Neural progenitor cell (in vitro differentiated cells): Measurements from ENCODE around the gene TKFC. TPM values are rescaled to one million over a fixed set of nuclear protein-coding genes. Genes with fewer than 3 reads are reported as not detected.
"Not testable (repeated sequence)": the region's sequence is repeated elsewhere in the genome, so short reads cannot be mapped to it uniquely, and the experiment has no call there.

Source experiments
- DNase-seq: peaks from one replicate; pipeline ENCODE4 v3.0.0-alpha.2; 2016; ENCODE audit warnings: low spot score
- H2AFZ ChIP-seq: fragments of 200-600 bp; sonication (generic); replicated peaks from 2 replicates; pipeline ENCODE4 v1.6.1; 2016; ENCODE audit warnings: antibody characterized with exemption
- H3F3A ChIP-seq: fragments of 200-600 bp; sonication (generic); 2 replicates; pipeline ENCODE4 v1.6.1; 2016; ENCODE audit warnings: antibody characterized with exemption, low read depth
- H3K27ac ChIP-seq: fragments of 200-600 bp; sonication (generic); 2 replicates; pipeline ENCODE4 v1.5.1; 2016; ENCODE audit warnings: mild to moderate bottlenecking
- H3K27me3 ChIP-seq: fragments of 200-600 bp; sonication (generic); 2 replicates; pipeline ENCODE4 v1.6.1; 2016; ENCODE audit warnings: mild to moderate bottlenecking, moderate library complexity
- H3K36me3 ChIP-seq: fragments of 200-600 bp; sonication (generic); 2 replicates; pipeline ENCODE4 v1.5.1; 2016
- H3K4me1 ChIP-seq: fragments of 200-600 bp; sonication (generic); 2 replicates; pipeline ENCODE4 v1.6.1; 2016; ENCODE audit warnings: mixed run types
- H3K4me2 ChIP-seq: fragments of 200-600 bp; sonication (generic); 2 replicates; pipeline ENCODE4 v1.6.1; 2016
- H3K4me3 ChIP-seq: fragments of 200-600 bp; sonication (generic); 2 replicates; pipeline ENCODE4 v1.5.1; 2016
- H3K79me2 ChIP-seq: fragments of 200-600 bp; sonication (generic); 2 replicates; pipeline ENCODE4 v1.6.1; 2016; ENCODE audit warnings: low read depth
- H3K9ac ChIP-seq: fragments of 200-600 bp; sonication (generic); 2 replicates; pipeline ENCODE4 v1.6.1; 2016
- H3K9me3 ChIP-seq: fragments of 200-600 bp; sonication (generic); 2 replicates; pipeline ENCODE4 v1.5.1; 2016; ENCODE audit warnings: low read depth
- H4K20me1 ChIP-seq: fragments of 200-600 bp; sonication (generic); 2 replicates; pipeline ENCODE4 v1.6.1; 2016; ENCODE audit warnings: low read depth
- H3K27ac Mint-ChIP-seq: 3 replicates; pipeline ENCODE4 v1.8.0; 2021; ENCODE audit warnings: mixed read lengths
- H3K27me3 Mint-ChIP-seq: 2 replicates; pipeline ENCODE4 v1.8.0; 2022; ENCODE audit warnings: low read depth, mild to moderate bottlenecking, inconsistent platforms, moderate library complexity, mixed read lengths; ENCODE audit not compliant: insufficient read depth
- H3K36me3 Mint-ChIP-seq: 3 replicates; pipeline ENCODE4 v1.8.0; 2021; ENCODE audit warnings: mixed read lengths
- H3K4me1 Mint-ChIP-seq: 3 replicates; pipeline ENCODE4 v1.8.0; 2021; ENCODE audit warnings: mixed read lengths
- H3K4me3 Mint-ChIP-seq: 3 replicates; pipeline ENCODE4 v1.8.0; 2021; ENCODE audit warnings: mild to moderate bottlenecking, moderate library complexity, mixed read lengths
- H3K9me3 Mint-ChIP-seq: 3 replicates; pipeline ENCODE4 v1.8.0; 2020; ENCODE audit warnings: mixed read lengths
- CTCF ChIP-seq: fragments of 200-600 bp; sonication (generic); IDR thresholded peaks from 2 replicates; pipeline ENCODE4 v1.5.1; 2017; ENCODE audit warnings: antibody characterized with exemption, mild to moderate bottlenecking
- EZH2 ChIP-seq: fragments of 200-600 bp; sonication (generic); IDR thresholded peaks from 2 replicates; pipeline ENCODE4 v1.6.1; 2017; ENCODE audit warnings: antibody characterized with exemption, mild to moderate bottlenecking, moderate library complexity
- EZH2phosphoT487 ChIP-seq: fragments of 200-600 bp; sonication (generic); IDR thresholded peaks from 2 replicates; pipeline ENCODE4 v1.6.1; 2017; ENCODE audit warnings: antibody characterized with exemption
- total RNA-seq: library from RNA; depleted of rRNA; stranded (reverse); fragments of >200 nt; gene quantifications from 2 replicates; pipeline ENCODE4 v1.2.3, GENCODE V29; 2015; ENCODE audit warnings: low replicate concordance

TKFC gene
- total RNA-seq, 1 donor from 2014 or later, result 27.3 TPM

DNA sequence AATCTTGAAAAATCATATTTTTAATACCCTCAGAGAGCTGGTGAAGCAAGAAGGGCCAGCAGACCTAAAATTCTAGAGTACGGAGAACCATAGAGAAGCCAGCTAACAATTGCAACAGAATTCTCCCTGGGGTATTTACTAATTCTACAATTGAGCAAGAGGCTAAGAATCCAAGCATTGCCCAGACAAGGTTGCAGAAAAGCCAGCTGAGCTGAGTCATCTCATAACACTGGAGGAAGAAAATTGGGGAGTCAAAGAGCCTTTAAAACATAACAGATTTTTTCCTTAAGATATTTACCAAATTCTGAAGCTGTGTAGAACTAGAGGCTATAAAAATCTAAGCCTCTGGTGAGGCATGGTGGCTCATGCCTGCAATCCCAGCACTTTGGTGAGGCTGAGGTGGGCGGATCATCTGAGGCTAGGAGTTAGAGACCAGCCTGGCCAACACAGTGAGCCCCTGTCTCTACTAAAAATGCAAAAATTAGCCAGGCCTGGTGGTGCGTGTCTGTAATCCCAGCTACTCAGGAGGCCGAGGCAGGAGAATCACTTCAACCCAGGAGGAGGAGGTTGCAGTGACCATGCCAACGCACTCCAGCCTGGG is 45.8 kb downstream of the TKFC start:
- no peaks in the 10 kb centered on the region for H3K79me2 ChIP-seq
- Mint-ChIP-seq H3K9me3 (peaks cover 6% of the 10 kb centered on the region), H3K4me1 (no peaks in the 10 kb centered on the region), H3K27ac (no peak overlapping the region), H3K4me3 (no peak overlapping the region), H3K27me3 (peaks cover 2% of the 10 kb centered on the region), H3K36me3 (peaks cover 19% of the 10 kb centered on the region)
- H3K9me3 ChIP-seq, result peaks cover under 1% of the 10 kb centered on the region
- TF ChIP-seq EZH2 (no peak), EZH2phosphoT487 (no peak), CTCF (no peak)
- H3F3A ChIP-seq, result no peaks in the 10 kb centered on the region
- no peak overlapping the region for H3K4me3 ChIP-seq
- no peak overlapping the region for H3K9ac ChIP-seq
- peaks cover 9% of the 10 kb centered on the region for H3K36me3 ChIP-seq
- no peak for DNase-seq
- H2AFZ ChIP-seq, result no peak overlapping the region
- H3K27me3 ChIP-seq, result no peaks in the 10 kb centered on the region
- H3K4me2 ChIP-seq, result no peak overlapping the region
- no peak overlapping the region for H3K27ac ChIP-seq
- no peaks in the 10 kb centered on the region for H3K4me1 ChIP-seq
- no peaks in the 10 kb centered on the region for H4K20me1 ChIP-seq

GRCh38 chr11:61380884-61381283 is 47.9 kb downstream of the TKFC start:
- Histone ChIP-seq H3K9ac (no peak overlapping the region), H3K4me1 (no peaks in the 10 kb centered on the region), H3K27ac (no peak overlapping the region), H3K4me3 (no peak overlapping the region), H2AFZ (no peak overlapping the region), H3K9me3 (no peaks in the 10 kb centered on the region), H3K79me2 (no peaks in the 10 kb centered on the region), H3F3A (peaks cover 3% of the 10 kb centered on the region), H3K36me3 (no peaks in the 10 kb centered on the region), H3K4me2 (no peak overlapping the region), H4K20me1 (no peaks in the 10 kb centered on the region), H3K27me3 (no peaks in the 10 kb centered on the region)
- no peak for DNase-seq
- Mint-ChIP-seq H3K4me1 (peaks cover 4% of the 10 kb centered on the region), H3K9me3 (no peaks in the 10 kb centered on the region), H3K27ac (no peak overlapping the region), H3K36me3 (peaks cover 12% of the 10 kb centered on the region), H3K27me3 (peaks cover 4% of the 10 kb centered on the region), H3K4me3 (no peak overlapping the region)
- no peak for TF ChIP-seq CTCF

DNA sequence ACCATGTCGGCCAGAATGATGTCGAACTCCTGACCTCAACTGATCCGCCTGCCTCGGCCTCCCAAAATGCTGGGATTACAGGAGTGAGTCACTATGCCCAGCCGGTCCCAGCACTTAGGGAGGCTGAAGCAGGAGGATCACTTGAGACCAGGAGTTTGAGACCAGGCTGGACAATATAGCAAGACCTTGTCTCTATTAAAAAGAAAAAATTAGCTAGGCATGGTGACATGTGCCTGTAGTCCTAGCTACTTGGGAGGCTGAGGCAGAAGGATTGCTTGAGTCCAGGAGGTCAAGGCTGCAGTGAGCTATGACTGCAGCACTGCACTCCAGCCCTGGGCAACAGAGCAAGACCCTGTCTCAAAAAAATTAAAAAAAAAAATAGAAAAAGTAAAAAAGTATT is 50.8 kb downstream of the TKFC start:
- H3F3A ChIP-seq, H3K4me1 Mint-ChIP-seq, H3K4me3 ChIP-seq, DNase-seq, H3K36me3 Mint-ChIP-seq, H3K27ac ChIP-seq, H2AFZ ChIP-seq, H3K4me3 Mint-ChIP-seq, H3K79me2 ChIP-seq, H3K36me3 ChIP-seq, H3K27me3 Mint-ChIP-seq, H3K4me2 ChIP-seq, H3K9me3 ChIP-seq, H3K9ac ChIP-seq, H3K4me1 ChIP-seq, H3K27ac Mint-ChIP-seq, H4K20me1 ChIP-seq, H3K9me3 Mint-ChIP-seq, H3K27me3 ChIP-seq: not testable (repeated sequence)

DNA sequence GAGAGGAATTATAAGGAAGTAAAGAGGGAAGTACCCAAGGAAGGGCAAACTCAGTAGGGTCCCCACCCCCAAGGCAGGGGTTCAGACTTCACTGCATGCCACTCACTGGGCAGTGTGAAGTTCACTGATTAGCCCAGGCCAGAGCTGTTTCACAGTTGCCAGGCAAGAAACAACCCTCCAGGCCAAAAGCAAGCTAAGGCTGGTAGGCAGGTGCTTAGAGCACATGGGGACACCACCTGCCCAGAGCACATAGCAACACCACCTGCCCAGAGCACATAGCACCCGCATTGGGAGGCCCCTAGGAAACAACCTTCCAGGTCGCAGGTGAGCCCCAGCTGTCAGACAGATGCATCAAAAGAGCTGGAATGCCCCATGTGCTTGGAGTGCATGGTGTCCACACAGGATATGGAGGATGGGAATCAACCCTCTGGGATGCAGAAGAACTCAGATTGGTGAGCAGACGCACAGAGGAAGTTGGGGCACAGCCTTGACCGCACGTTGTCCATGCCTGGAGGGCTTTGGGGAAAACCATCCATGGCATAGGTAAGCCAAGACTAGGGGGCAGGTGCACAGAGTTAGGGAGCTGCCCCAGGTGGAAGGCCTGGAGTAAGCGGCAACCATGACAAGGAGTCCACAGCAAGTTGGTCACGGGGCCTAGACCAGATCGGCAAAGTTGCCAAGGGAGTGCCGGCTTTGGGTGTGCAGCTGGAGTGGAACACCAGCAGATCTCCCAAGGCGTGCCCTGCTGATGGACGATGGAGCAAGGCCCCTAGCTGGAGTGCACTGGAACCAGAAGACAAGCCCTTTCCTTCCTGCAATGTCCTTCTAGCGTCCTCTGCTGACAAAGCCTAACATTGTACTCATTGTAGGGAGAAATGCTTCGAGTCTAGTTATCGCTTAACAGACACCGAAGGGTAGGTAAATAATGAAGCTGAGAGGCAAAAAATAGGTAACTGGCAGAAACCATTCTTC is 51.5 kb downstream of the TKFC start:
- Mint-ChIP-seq H3K27ac (no peak overlapping the region), H3K4me3 (no peak overlapping the region), H3K9me3 (no peaks in the 10 kb centered on the region), H3K4me1 (peaks cover 4% of the 10 kb centered on the region), H3K27me3 (peaks cover 4% of the 10 kb centered on the region), H3K36me3 (no peaks in the 10 kb centered on the region)
- Histone ChIP-seq H3K4me1 (no peaks in the 10 kb centered on the region), H4K20me1 (no peaks in the 10 kb centered on the region), H3K36me3 (no peaks in the 10 kb centered on the region), H3K9me3 (no peaks in the 10 kb centered on the region), H3K4me2 (no peak overlapping the region), H3K79me2 (no peaks in the 10 kb centered on the region), H3K27ac (no peak overlapping the region), H3K9ac (no peak overlapping the region), H3F3A (peaks cover 3% of the 10 kb centered on the region), H3K27me3 (no peaks in the 10 kb centered on the region), H2AFZ (peak overlapping the region; percentile 67), H3K4me3 (no peak overlapping the region)
- TF ChIP-seq EZH2, result no peak
- TF ChIP-seq CTCF, result peak; percentile 40
- DNase-seq, result peak; percentile 36
